Activated naive CD4-positive, alpha-beta T cell treated with anti-CD3 and anti-CD28 coated beads, Interleukin-2, amount 10 ng/mL, durations not matched to agents 7 days and 5 days (primary cell): Measurements from ENCODE around the gene VWA3A.
"Not testable (repeated sequence)": the region's sequence is repeated elsewhere in the genome, so short reads cannot be mapped to it uniquely, and the experiment has no call there.

Source experiments
- CTCF ChIA-PET: fragments of 350-600 bp; sonication (Branson Sonifier 250); formaldehyde crosslinking; loops from one replicate; lab custom pipeline; 2021; ENCODE audit warnings: antibody characterized with exemption; lab: Charles Lee
- DNase-seq: peaks from one replicate; pipeline ENCODE4 v3.0.0-alpha.2; 2020
- H3K27ac Mint-ChIP-seq: one replicate; pipeline ENCODE4 v1.8.0; 2021; ENCODE audit warnings: mild to moderate bottlenecking, moderate library complexity, mixed read lengths
- H3K27me3 Mint-ChIP-seq: one replicate; pipeline ENCODE4 v1.8.0; 2021; ENCODE audit warnings: mild to moderate bottlenecking, mixed read lengths
- H3K36me3 Mint-ChIP-seq: one replicate; pipeline ENCODE4 v1.8.0; 2021; ENCODE audit warnings: mixed read lengths
- H3K4me1 Mint-ChIP-seq: one replicate; pipeline ENCODE4 v1.8.0; 2021; ENCODE audit warnings: mixed read lengths
- H3K4me3 Mint-ChIP-seq: one replicate; pipeline ENCODE4 v1.8.0; 2021; ENCODE audit warnings: mild to moderate bottlenecking, moderate library complexity, mixed read lengths
- H3K9me3 Mint-ChIP-seq: one replicate; pipeline ENCODE4 v1.8.0; 2021; ENCODE audit warnings: mixed read lengths

Gene VWA3A

GRCh38 chr16:22098405-22099255 lies 6.3 kb downstream of the VWA3A start:
- no peaks in the 10 kb centered on the region for H3K9me3 Mint-ChIP-seq
- DNase-seq: no peak
- peaks cover 42% of the 10 kb centered on the region for H3K27me3 Mint-ChIP-seq
- H3K36me3 Mint-ChIP-seq: no peaks in the 10 kb centered on the region
- CTCF ChIA-PET: interaction anchor here (0.6 to 4.4 kb wide), 34 partner anchors 9 to 1202 kb away, joined by 3 to 29 read pairs (median 3); partner anchors contain the start of gene MOSMO
- no peaks in the 10 kb centered on the region for H3K4me1 Mint-ChIP-seq
- no peak overlapping the region for H3K27ac Mint-ChIP-seq
- H3K4me3 Mint-ChIP-seq: no peak overlapping the region

- CTCF ChIA-PET: interaction anchor here (0.6 to 4.4 kb wide), 32 partner anchors 8 to 995 kb away, joined by 3 to 29 read pairs (median 3); partner anchors contain the start of gene MOSMO
- no peaks in the 10 kb centered on the region for H3K4me1 Mint-ChIP-seq
- H3K27me3 Mint-ChIP-seq: peaks cover 42% of the 10 kb centered on the region
- DNase-seq: no peak
- no peak overlapping the region for H3K27ac Mint-ChIP-seq
- H3K36me3 Mint-ChIP-seq: no peaks in the 10 kb centered on the region
- no peaks in the 10 kb centered on the region for H3K9me3 Mint-ChIP-seq
- no peak overlapping the region for H3K4me3 Mint-ChIP-seq
Observed at GRCh38 chr16:22099256-22099975, 7.1 kb downstream of the VWA3A start.

GRCh38 chr16:22103441-22103840 lies 11.1 kb downstream of the VWA3A start:
- H3K36me3 Mint-ChIP-seq: no peaks in the 10 kb centered on the region
- CTCF ChIA-PET: no interaction called here

GRCh38 chr16:22109258-22109898 lies 17.0 kb downstream of the VWA3A start:
- Mint-ChIP-seq H3K9me3 (no peaks in the 10 kb centered on the region), H3K4me3 (no peak overlapping the region), H3K27me3 (peaks cover 45% of the 10 kb centered on the region), H3K27ac (no peak overlapping the region), H3K4me1 (no peaks in the 10 kb centered on the region), H3K36me3 (no peaks in the 10 kb centered on the region)
- DNase-seq: no peak
- CTCF ChIA-PET: interaction anchor here (0.6 to 2.4 kb wide), 5 partner anchors 10 to 99 kb away, joined by 3 to 14 read pairs (median 3); no protein-coding TSS in a partner anchor

More at GRCh38 chr16:22103441-22103840, 11.1 kb downstream of the VWA3A start:
- Mint-ChIP-seq H3K9me3 (no peaks in the 10 kb centered on the region), H3K27ac (no peak overlapping the region), H3K4me3 (no peak overlapping the region), H3K4me1 (no peaks in the 10 kb centered on the region), H3K27me3 (peaks cover 43% of the 10 kb centered on the region)
- DNase-seq: no peak

GRCh38 chr16:22111629-22112028 lies 19.3 kb downstream of the VWA3A start:
- not testable (repeated sequence) for H3K4me3 Mint-ChIP-seq, H3K9me3 Mint-ChIP-seq, H3K4me1 Mint-ChIP-seq, H3K27ac Mint-ChIP-seq, DNase-seq, H3K36me3 Mint-ChIP-seq
- peaks cover 42% of the 10 kb centered on the region for H3K27me3 Mint-ChIP-seq
- CTCF ChIA-PET: interaction anchor here (1.0 to 1.8 kb wide), 2 partner anchors 10 to 31 kb away, joined by 3 to 5 read pairs; no protein-coding TSS in a partner anchor

- CTCF ChIA-PET: interaction anchor here (1.2 kb wide), 1 partner anchor 17 kb away, joined by 4 read pairs; no protein-coding TSS in a partner anchor
- H3K4me1 Mint-ChIP-seq: no peaks in the 10 kb centered on the region
- no peaks in the 10 kb centered on the region for H3K36me3 Mint-ChIP-seq
- H3K9me3 Mint-ChIP-seq: no peaks in the 10 kb centered on the region
- DNase-seq: no peak
- peaks cover 17% of the 10 kb centered on the region for H3K27me3 Mint-ChIP-seq
- no peak overlapping the region for H3K4me3 Mint-ChIP-seq
- no peak overlapping the region for H3K27ac Mint-ChIP-seq
Observed at GRCh38 chr16:22116095-22116700, 23.9 kb downstream of the VWA3A start.

GRCh38 chr16:22117609-22118008 lies 25.3 kb downstream of the VWA3A start:
- CTCF ChIA-PET: interaction anchor here (0.5 kb wide), 1 partner anchor 12 kb away, joined by 3 read pairs; no protein-coding TSS in a partner anchor
- H3K27ac Mint-ChIP-seq: no peak overlapping the region
- DNase-seq: no peak
- no peaks in the 10 kb centered on the region for H3K36me3 Mint-ChIP-seq
- peaks cover 13% of the 10 kb centered on the region for H3K27me3 Mint-ChIP-seq
- no peaks in the 10 kb centered on the region for H3K4me1 Mint-ChIP-seq
- no peaks in the 10 kb centered on the region for H3K9me3 Mint-ChIP-seq
- no peak overlapping the region for H3K4me3 Mint-ChIP-seq

GRCh38 chr16:22120440-22120839 lies 28.1 kb downstream of the VWA3A start:
- Mint-ChIP-seq H3K27ac (no peak overlapping the region), H3K27me3 (peaks cover 13% of the 10 kb centered on the region), H3K4me1 (no peaks in the 10 kb centered on the region), H3K4me3 (no peak overlapping the region), H3K36me3 (no peaks in the 10 kb centered on the region), H3K9me3 (no peaks in the 10 kb centered on the region)
- no peak for DNase-seq
- CTCF ChIA-PET: interaction anchor here (0.6 kb wide), 1 partner anchor 21 kb away, joined by 4 read pairs; no protein-coding TSS in a partner anchor

- DNase-seq: no peak
- Mint-ChIP-seq H3K36me3 (no peaks in the 10 kb centered on the region), H3K4me1 (no peaks in the 10 kb centered on the region), H3K27ac (no peak overlapping the region), H3K9me3 (no peaks in the 10 kb centered on the region), H3K4me3 (no peak overlapping the region), H3K27me3 (peaks cover 7% of the 10 kb centered on the region)
- CTCF ChIA-PET: no interaction called here
Observed at GRCh38 chr16:22122239-22122638, 29.9 kb downstream of the VWA3A start.

- peaks cover 7% of the 10 kb centered on the region for H3K27me3 Mint-ChIP-seq
- H3K4me3 Mint-ChIP-seq: no peak overlapping the region
- CTCF ChIA-PET: interaction anchor here (0.7 kb wide), 1 partner anchor 1734 kb away, joined by 3 read pairs; no protein-coding TSS in a partner anchor
- no peaks in the 10 kb centered on the region for H3K9me3 Mint-ChIP-seq
- H3K27ac Mint-ChIP-seq: no peak overlapping the region
- H3K4me1 Mint-ChIP-seq: no peaks in the 10 kb centered on the region
- DNase-seq: no peak
- no peaks in the 10 kb centered on the region for H3K36me3 Mint-ChIP-seq
Observed at GRCh38 chr16:22123146-22123545, 30.8 kb downstream of the VWA3A start.

- no peaks in the 10 kb centered on the region for H3K4me1 Mint-ChIP-seq
- CTCF ChIA-PET: no interaction called here
- H3K4me3 Mint-ChIP-seq: no peak overlapping the region
- H3K36me3 Mint-ChIP-seq: no peaks in the 10 kb centered on the region
- H3K27ac Mint-ChIP-seq: no peak overlapping the region
- peaks cover 7% of the 10 kb centered on the region for H3K27me3 Mint-ChIP-seq
- DNase-seq: no peak
- no peaks in the 10 kb centered on the region for H3K9me3 Mint-ChIP-seq
Observed at GRCh38 chr16:22123759-22124490, 31.6 kb downstream of the VWA3A start.

- no peak for DNase-seq
- CTCF ChIA-PET: no interaction called here
- H3K36me3 Mint-ChIP-seq: no peaks in the 10 kb centered on the region
- no peaks in the 10 kb centered on the region for H3K9me3 Mint-ChIP-seq
- H3K4me3 Mint-ChIP-seq: no peak overlapping the region
- H3K4me1 Mint-ChIP-seq: no peaks in the 10 kb centered on the region
- H3K27me3 Mint-ChIP-seq: peaks cover 7% of the 10 kb centered on the region
- no peak overlapping the region for H3K27ac Mint-ChIP-seq
Observed at GRCh38 chr16:22124583-22125284, 32.4 kb downstream of the VWA3A start.
